BE2C (cell line): ENCODE measurements around the gene IPO5.

Experiments
- DNase-seq: peaks from one replicate; pipeline ENCODE4 v3.0.0-alpha.2; 2020
- H3K27me3 ChIP-seq: fragments of 250-450 bp; sonication (Bioruptor Pico); 2 replicates; pipeline ENCODE4 v1.5.1; 2020; ENCODE audit warnings: mild to moderate bottlenecking
- H3K36me3 ChIP-seq: fragments of 250-450 bp; sonication (Bioruptor Pico); 2 replicates; pipeline ENCODE4 v1.5.1; 2020; ENCODE audit warnings: mild to moderate bottlenecking
- H3K4me1 ChIP-seq: fragments of 250-450 bp; sonication (Bioruptor Pico); 2 replicates; pipeline ENCODE4 v1.5.1; 2020
- H3K4me3 ChIP-seq: 2 replicates; pipeline ENCODE4 v1.5.1; 2011; ENCODE audit warnings: low read depth, low read length
- H3K9me3 ChIP-seq: fragments of 250-450 bp; sonication (Bioruptor Pico); 2 replicates; pipeline ENCODE4 v1.5.1; 2020
- TF ChIP-seq, protein P1 (sequence below): IDR thresholded peaks from 2 replicates; pipeline ENCODE4 v1.5.1; 2012; ENCODE audit warnings: mild to moderate bottlenecking, low read depth, low read length

The IPO5 gene

DNA sequence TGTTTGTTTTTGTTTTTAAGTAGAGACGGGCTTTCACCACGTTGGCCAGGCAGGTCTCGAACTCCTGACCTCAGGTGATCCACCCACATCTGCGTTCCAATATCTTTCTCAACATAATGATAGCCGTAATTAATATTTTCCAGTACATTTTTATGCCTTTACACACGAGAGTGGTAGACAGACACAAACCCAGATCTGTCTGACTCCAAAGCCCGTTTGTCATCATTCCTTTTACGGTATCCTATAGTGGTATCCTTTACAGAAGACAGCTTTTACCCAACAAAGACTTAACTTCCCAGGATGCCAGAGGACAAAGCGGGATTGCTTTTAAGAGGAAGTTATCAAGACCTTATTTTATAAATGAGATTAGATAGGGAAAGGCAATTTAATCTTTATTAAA is 59.8 kb downstream of the IPO5 start:
- no peaks in the 10 kb centered on the region for H3K9me3 ChIP-seq
- H3K27me3 ChIP-seq = no peaks in the 10 kb centered on the region
- no peaks in the 10 kb centered on the region for H3K4me1 ChIP-seq
- H3K36me3 ChIP-seq = peaks cover 90% of the 10 kb centered on the region
- TF ChIP-seq, protein P1, sequence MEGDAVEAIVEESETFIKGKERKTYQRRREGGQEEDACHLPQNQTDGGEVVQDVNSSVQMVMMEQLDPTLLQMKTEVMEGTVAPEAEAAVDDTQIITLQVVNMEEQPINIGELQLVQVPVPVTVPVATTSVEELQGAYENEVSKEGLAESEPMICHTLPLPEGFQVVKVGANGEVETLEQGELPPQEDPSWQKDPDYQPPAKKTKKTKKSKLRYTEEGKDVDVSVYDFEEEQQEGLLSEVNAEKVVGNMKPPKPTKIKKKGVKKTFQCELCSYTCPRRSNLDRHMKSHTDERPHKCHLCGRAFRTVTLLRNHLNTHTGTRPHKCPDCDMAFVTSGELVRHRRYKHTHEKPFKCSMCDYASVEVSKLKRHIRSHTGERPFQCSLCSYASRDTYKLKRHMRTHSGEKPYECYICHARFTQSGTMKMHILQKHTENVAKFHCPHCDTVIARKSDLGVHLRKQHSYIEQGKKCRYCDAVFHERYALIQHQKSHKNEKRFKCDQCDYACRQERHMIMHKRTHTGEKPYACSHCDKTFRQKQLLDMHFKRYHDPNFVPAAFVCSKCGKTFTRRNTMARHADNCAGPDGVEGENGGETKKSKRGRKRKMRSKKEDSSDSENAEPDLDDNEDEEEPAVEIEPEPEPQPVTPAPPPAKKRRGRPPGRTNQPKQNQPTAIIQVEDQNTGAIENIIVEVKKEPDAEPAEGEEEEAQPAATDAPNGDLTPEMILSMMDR = no peak
- H3K4me3 ChIP-seq = no peak overlapping the region
- DNase-seq = no peak

DNA sequence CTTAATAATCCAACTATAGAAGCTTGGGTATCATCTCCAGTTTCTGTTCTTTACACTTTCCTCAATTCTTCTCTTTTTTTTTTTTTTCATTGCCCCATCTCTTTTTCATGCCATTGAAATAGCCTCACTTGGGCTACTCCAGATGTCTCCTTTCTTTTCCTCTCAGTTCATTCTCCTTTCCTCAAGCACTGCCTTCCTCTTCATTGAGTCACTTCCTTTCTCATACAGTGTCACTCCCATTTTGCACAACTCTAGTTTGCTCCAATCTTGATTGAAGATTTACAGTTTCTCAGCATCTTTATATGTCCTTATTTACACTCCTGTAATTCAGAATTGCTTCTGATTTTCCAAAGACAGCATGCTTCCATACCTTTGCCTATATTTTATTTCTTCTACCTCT is 61.3 kb downstream of the IPO5 start:
- DNase-seq = no peak
- Histone ChIP-seq H3K4me1 (no peaks in the 10 kb centered on the region), H3K36me3 (peaks cover 90% of the 10 kb centered on the region), H3K9me3 (no peaks in the 10 kb centered on the region), H3K27me3 (no peaks in the 10 kb centered on the region), H3K4me3 (no peak overlapping the region)
- TF ChIP-seq, protein P1 = no peak

DNA sequence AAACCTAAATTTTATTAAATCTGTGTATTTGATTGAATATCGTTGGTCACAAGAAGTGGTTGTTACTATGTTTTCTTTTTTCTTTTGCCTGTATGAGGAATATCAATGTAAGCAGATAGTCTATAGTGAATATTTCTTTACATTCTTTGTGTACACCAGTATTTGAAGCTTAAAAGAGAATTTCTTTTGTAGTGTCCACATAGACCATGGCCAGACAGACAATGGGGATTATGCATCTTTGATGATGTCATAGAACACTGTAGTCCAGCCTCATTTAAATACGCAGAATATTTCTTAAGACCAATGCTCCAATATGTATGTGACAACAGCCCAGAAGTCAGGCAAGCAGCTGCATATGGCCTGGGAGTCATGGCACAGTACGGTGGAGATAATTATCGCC is 64.8 kb downstream of the IPO5 start:
- Histone ChIP-seq H3K4me3 (no peak overlapping the region), H3K27me3 (no peaks in the 10 kb centered on the region), H3K9me3 (no peaks in the 10 kb centered on the region), H3K4me1 (no peaks in the 10 kb centered on the region), H3K36me3 (peaks cover 85% of the 10 kb centered on the region)
- DNase-seq = no peak
- TF ChIP-seq, protein P1 = no peak

DNA sequence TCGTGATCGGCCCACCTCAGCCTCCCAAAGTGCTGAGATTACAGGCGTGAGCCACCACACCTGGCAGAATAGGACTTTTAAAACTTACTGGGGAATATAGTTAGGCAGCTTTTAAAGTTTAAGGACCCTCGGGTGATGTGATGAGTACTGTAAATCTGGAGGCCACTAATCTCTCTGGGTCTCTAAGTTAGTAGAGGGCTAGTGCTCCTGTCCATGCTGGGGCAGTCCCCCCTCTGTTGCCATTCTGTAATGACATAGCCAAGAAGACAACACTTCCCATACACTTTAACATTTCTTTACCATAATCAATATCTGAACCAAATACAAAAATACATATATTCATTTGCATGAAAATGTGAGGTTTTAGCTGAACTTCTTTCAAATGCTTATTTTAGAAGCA is 65.7 kb downstream of the IPO5 start:
- H3K36me3 ChIP-seq = peaks cover 84% of the 10 kb centered on the region

DNA sequence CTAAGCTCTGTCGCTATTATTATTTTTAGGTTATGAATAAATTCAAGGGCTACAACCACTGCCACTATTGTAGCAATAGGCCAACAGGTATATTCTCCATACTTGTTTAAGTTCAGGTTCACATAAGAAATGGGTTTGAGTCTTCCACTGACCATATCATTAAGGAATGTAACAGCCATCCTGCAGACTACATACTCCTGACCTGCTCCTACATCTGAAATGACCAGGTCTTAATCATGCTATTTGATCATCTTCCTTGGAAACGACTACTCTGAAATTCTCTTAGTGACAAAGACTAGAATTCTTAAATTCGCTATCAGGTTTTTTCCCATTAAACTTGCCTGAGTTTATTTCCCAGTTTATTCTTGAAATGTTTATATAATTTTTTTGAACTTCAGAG is 66.8 kb downstream of the IPO5 start:
- no peak for DNase-seq
- no peaks in the 10 kb centered on the region for H3K9me3 ChIP-seq
- H3K4me1 ChIP-seq = no peaks in the 10 kb centered on the region
- no peaks in the 10 kb centered on the region for H3K27me3 ChIP-seq
- peaks cover 80% of the 10 kb centered on the region for H3K36me3 ChIP-seq
- TF ChIP-seq, protein P1 = no peak
- no peak overlapping the region for H3K4me3 ChIP-seq

More for the DNA sequence above, 65.7 kb downstream of the IPO5 start:
- Histone ChIP-seq H3K4me1 (no peaks in the 10 kb centered on the region), H3K27me3 (no peaks in the 10 kb centered on the region), H3K9me3 (no peaks in the 10 kb centered on the region), H3K4me3 (no peak overlapping the region)
- DNase-seq = no peak
- TF ChIP-seq, protein P1 = no peak

DNA sequence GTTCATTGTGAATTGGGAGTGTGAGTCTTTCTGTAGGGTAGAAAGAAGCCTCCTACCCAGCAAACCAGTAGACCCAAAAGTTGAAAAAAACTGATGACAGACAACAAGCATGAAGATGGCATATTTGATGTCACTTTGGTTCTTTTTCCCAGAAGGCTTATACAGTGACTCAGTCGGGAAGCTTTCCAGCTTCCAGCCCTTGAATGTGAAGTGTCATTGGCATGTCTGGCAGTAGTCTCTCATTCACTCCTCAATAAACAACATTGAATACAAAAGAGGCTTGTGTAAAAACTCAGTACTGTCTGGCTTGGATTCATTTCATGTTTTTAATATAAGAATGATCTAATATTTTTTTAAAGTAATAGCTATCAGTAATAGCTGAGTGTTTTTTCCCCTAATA is 68.7 kb downstream of the IPO5 start:
- H3K27me3 ChIP-seq = no peaks in the 10 kb centered on the region
- no peak overlapping the region for H3K4me3 ChIP-seq
- no peaks in the 10 kb centered on the region; the same call in 1 of the 2 replicates for H3K4me1 ChIP-seq
- H3K36me3 ChIP-seq = peaks cover 64% of the 10 kb centered on the region
- DNase-seq = no peak
- TF ChIP-seq, protein P1 = no peak
- no peaks in the 10 kb centered on the region for H3K9me3 ChIP-seq
